ENCODE results near the gene CFAP46.

The CFAP46 gene

GRCh38 chr10:132872658-132873057 is 69.7 kb downstream of the CFAP46 start:
- Histone ChIP-seq H3K9me3 (ENCODE audit: control insufficient read depth, insufficient read depth, low read length) (no peaks in the 10 kb centered on the region), H3K9ac (ENCODE audit: low read depth, low read length) (no peak overlapping the region), H3K4me3 (ENCODE audit: low read depth, low read length) (no peak overlapping the region), H3K36me3 (ENCODE audit: control insufficient read depth, insufficient read depth, low read length) (no peaks in the 10 kb centered on the region), H3K4me1 (ENCODE audit: control insufficient read depth, insufficient read depth, low read length) (no peaks in the 10 kb centered on the region), H3K27me3 (ENCODE audit: control insufficient read depth, insufficient read depth, low read length) (no peaks in the 10 kb centered on the region)

- Histone ChIP-seq H3K9ac (ENCODE audit: low read depth, low read length) (no peak overlapping the region), H3K27me3 (ENCODE audit: control insufficient read depth, insufficient read depth, low read length) (no peaks in the 10 kb centered on the region), H3K36me3 (ENCODE audit: control insufficient read depth, insufficient read depth, low read length) (no peaks in the 10 kb centered on the region), H3K4me3 (ENCODE audit: low read depth, low read length) (no peak overlapping the region), H3K4me1 (ENCODE audit: control insufficient read depth, insufficient read depth, low read length) (no peaks in the 10 kb centered on the region), H3K9me3 (ENCODE audit: control insufficient read depth, insufficient read depth, low read length) (no peaks in the 10 kb centered on the region)
Measured at GRCh38 chr10:132870426-132870825, 71.9 kb downstream of the CFAP46 start.

- Histone ChIP-seq H3K36me3 (ENCODE audit: control insufficient read depth, insufficient read depth, low read length) (no peaks in the 10 kb centered on the region), H3K9ac (ENCODE audit: low read depth, low read length) (no peak overlapping the region), H3K27me3 (ENCODE audit: control insufficient read depth, insufficient read depth, low read length) (no peaks in the 10 kb centered on the region), H3K4me1 (ENCODE audit: control insufficient read depth, insufficient read depth, low read length) (no peaks in the 10 kb centered on the region), H3K4me3 (ENCODE audit: low read depth, low read length) (no peak overlapping the region), H3K9me3 (ENCODE audit: control insufficient read depth, insufficient read depth, low read length) (no peaks in the 10 kb centered on the region)
Measured at GRCh38 chr10:132869621-132870020, 72.7 kb downstream of the CFAP46 start.

GRCh38 chr10:132868995-132869394 is 73.4 kb downstream of the CFAP46 start:
- no peaks in the 10 kb centered on the region for H3K4me1 ChIP-seq (ENCODE audit: control insufficient read depth, insufficient read depth, low read length)
- H3K36me3 ChIP-seq (ENCODE audit: control insufficient read depth, insufficient read depth, low read length): no peaks in the 10 kb centered on the region
- no peak overlapping the region for H3K4me3 ChIP-seq (ENCODE audit: low read depth, low read length)
- H3K27me3 ChIP-seq (ENCODE audit: control insufficient read depth, insufficient read depth, low read length): no peaks in the 10 kb centered on the region
- no peak overlapping the region for H3K9ac ChIP-seq (ENCODE audit: low read depth, low read length)
- H3K9me3 ChIP-seq (ENCODE audit: control insufficient read depth, insufficient read depth, low read length): no peaks in the 10 kb centered on the region

- no peak overlapping the region for H3K9ac ChIP-seq (ENCODE audit: low read depth, low read length)
- H3K4me3 ChIP-seq (ENCODE audit: low read depth, low read length): no peak overlapping the region
- H3K36me3 ChIP-seq (ENCODE audit: control insufficient read depth, insufficient read depth, low read length): no peaks in the 10 kb centered on the region
- no peaks in the 10 kb centered on the region for H3K9me3 ChIP-seq (ENCODE audit: control insufficient read depth, insufficient read depth, low read length)
- H3K4me1 ChIP-seq (ENCODE audit: control insufficient read depth, insufficient read depth, low read length): no peaks in the 10 kb centered on the region
- no peaks in the 10 kb centered on the region for H3K27me3 ChIP-seq (ENCODE audit: control insufficient read depth, insufficient read depth, low read length)
Measured at GRCh38 chr10:132867801-132868644, 74.3 kb downstream of the CFAP46 start.

- Histone ChIP-seq H3K27me3 (ENCODE audit: control insufficient read depth, insufficient read depth, low read length) (no peaks in the 10 kb centered on the region), H3K4me3 (ENCODE audit: low read depth, low read length) (no peak overlapping the region), H3K9me3 (ENCODE audit: control insufficient read depth, insufficient read depth, low read length) (no peaks in the 10 kb centered on the region), H3K9ac (ENCODE audit: low read depth, low read length) (no peak overlapping the region), H3K36me3 (ENCODE audit: control insufficient read depth, insufficient read depth, low read length) (no peaks in the 10 kb centered on the region), H3K4me1 (ENCODE audit: control insufficient read depth, insufficient read depth, low read length) (no peaks in the 10 kb centered on the region)
Measured at GRCh38 chr10:132866601-132867381, 75.6 kb downstream of the CFAP46 start.

GRCh38 chr10:132865851-132866600 is 76.3 kb downstream of the CFAP46 start:
- Histone ChIP-seq H3K9me3 (ENCODE audit: control insufficient read depth, insufficient read depth, low read length) (no peaks in the 10 kb centered on the region), H3K9ac (ENCODE audit: low read depth, low read length) (no peak overlapping the region), H3K27me3 (ENCODE audit: control insufficient read depth, insufficient read depth, low read length) (no peaks in the 10 kb centered on the region), H3K36me3 (ENCODE audit: control insufficient read depth, insufficient read depth, low read length) (no peaks in the 10 kb centered on the region), H3K4me1 (ENCODE audit: control insufficient read depth, insufficient read depth, low read length) (no peaks in the 10 kb centered on the region), H3K4me3 (ENCODE audit: low read depth, low read length) (no peak overlapping the region)

GRCh38 chr10:132865171-132865631 is 77.2 kb downstream of the CFAP46 start:
- no peaks in the 10 kb centered on the region for H3K9me3 ChIP-seq (ENCODE audit: control insufficient read depth, insufficient read depth, low read length)
- H3K27me3 ChIP-seq (ENCODE audit: control insufficient read depth, insufficient read depth, low read length): no peaks in the 10 kb centered on the region
- H3K4me3 ChIP-seq (ENCODE audit: low read depth, low read length): no peak overlapping the region
- no peak overlapping the region for H3K9ac ChIP-seq (ENCODE audit: low read depth, low read length)
- no peaks in the 10 kb centered on the region for H3K4me1 ChIP-seq (ENCODE audit: control insufficient read depth, insufficient read depth, low read length)
- no peaks in the 10 kb centered on the region for H3K36me3 ChIP-seq (ENCODE audit: control insufficient read depth, insufficient read depth, low read length)

- Histone ChIP-seq H3K4me3 (ENCODE audit: low read depth, low read length) (no peak overlapping the region), H3K27me3 (ENCODE audit: control insufficient read depth, insufficient read depth, low read length) (no peaks in the 10 kb centered on the region), H3K36me3 (ENCODE audit: control insufficient read depth, insufficient read depth, low read length) (no peaks in the 10 kb centered on the region), H3K9ac (ENCODE audit: low read depth, low read length) (no peak overlapping the region), H3K4me1 (ENCODE audit: control insufficient read depth, insufficient read depth, low read length) (no peaks in the 10 kb centered on the region), H3K9me3 (ENCODE audit: control insufficient read depth, insufficient read depth, low read length) (no peaks in the 10 kb centered on the region)
Measured at GRCh38 chr10:132862485-132863420, 79.6 kb downstream of the CFAP46 start.

GRCh38 chr10:132861884-132862461 is 80.4 kb downstream of the CFAP46 start:
- Histone ChIP-seq H3K4me1 (ENCODE audit: control insufficient read depth, insufficient read depth, low read length) (no peaks in the 10 kb centered on the region), H3K36me3 (ENCODE audit: control insufficient read depth, insufficient read depth, low read length) (no peaks in the 10 kb centered on the region), H3K4me3 (ENCODE audit: low read depth, low read length) (no peak overlapping the region), H3K27me3 (ENCODE audit: control insufficient read depth, insufficient read depth, low read length) (no peaks in the 10 kb centered on the region), H3K9me3 (ENCODE audit: control insufficient read depth, insufficient read depth, low read length) (no peaks in the 10 kb centered on the region), H3K9ac (ENCODE audit: low read depth, low read length) (no peak overlapping the region)

Measured in iPS-15b (cell line).